Kidney epithelial cell (primary cell): ENCODE results near the gene FAM13C. TPM values are rescaled to one million over a fixed set of nuclear protein-coding genes. Genes with fewer than 3 reads are reported as not detected.
A peak's percentile ranks its signal among the peaks of the same experiment; 100 is the strongest.

Source experiments
- DNase-seq: peaks from one replicate; pipeline ENCODE4 v3.0.0-alpha.2; 2010; ENCODE audit warnings: low read depth
- H3K27me3 ChIP-seq: 2 replicates; pipeline ENCODE4 v1.6.0; 2011; ENCODE audit warnings: low read length; ENCODE audit not compliant: control insufficient read depth, insufficient read depth
- H3K36me3 ChIP-seq: 2 replicates; pipeline ENCODE4 v1.5.1; 2011; ENCODE audit warnings: low read length; ENCODE audit not compliant: control insufficient read depth, insufficient read depth
- H3K4me3 ChIP-seq: 2 replicates; pipeline ENCODE4 v1.5.1; 2011; ENCODE audit warnings: low read depth, mild to moderate bottlenecking, control low read depth, low read length
- CTCF ChIP-seq: IDR thresholded peaks from 2 replicates; pipeline ENCODE4 v1.5.1; 2011; ENCODE audit warnings: mild to moderate bottlenecking, moderate library complexity, low read length, control low read depth, inconsistent platforms; ENCODE audit not compliant: insufficient read depth, poor library complexity, severe bottlenecking
- total RNA-seq: library from RNA; depleted of rRNA; stranded (reverse); fragments of >200 nt; gene quantifications from 2 replicates; pipeline ENCODE4 v1.2.3, GENCODE V29; 2015

Gene FAM13C
- total RNA-seq, 1 donor from 2014 or later = 0.21 TPM

GRCh38 chr10:59373071-59373470 lies 10.7 kb upstream of the FAM13C start:
- Histone ChIP-seq H3K27me3 (no peaks in the 10 kb centered on the region), H3K36me3 (no peaks in the 10 kb centered on the region), H3K4me3 (no peak overlapping the region)
- TF ChIP-seq CTCF = no peak
- DNase-seq = no peak

- no peak for TF ChIP-seq CTCF
- H3K4me3 ChIP-seq = no peak overlapping the region
- no peaks in the 10 kb centered on the region for H3K27me3 ChIP-seq
- no peaks in the 10 kb centered on the region for H3K36me3 ChIP-seq
- no peak for DNase-seq
Measured at GRCh38 chr10:59372543-59372942, 10.2 kb upstream of the FAM13C start.

GRCh38 chr10:59366290-59366689 lies 3.9 kb upstream of the FAM13C start:
- H3K4me3 ChIP-seq = no peak overlapping the region
- TF ChIP-seq CTCF = no peak
- DNase-seq = no peak
- no peaks in the 10 kb centered on the region for H3K27me3 ChIP-seq
- no peaks in the 10 kb centered on the region for H3K36me3 ChIP-seq

- DNase-seq = no peak
- no peak overlapping the region for H3K4me3 ChIP-seq
- TF ChIP-seq CTCF = no peak
- H3K27me3 ChIP-seq = no peaks in the 10 kb centered on the region
- H3K36me3 ChIP-seq = no peaks in the 10 kb centered on the region
Measured at GRCh38 chr10:59363446-59363958, 1.2 kb upstream of the FAM13C start.

- no peak for TF ChIP-seq CTCF
- Histone ChIP-seq H3K36me3 (no peaks in the 10 kb centered on the region), H3K4me3 (peak overlapping the region; percentile 44), H3K27me3 (no peaks in the 10 kb centered on the region)
- DNase-seq = no peak
Measured at GRCh38 chr10:59362959-59363381, 621 bp upstream of the FAM13C start.

GRCh38 chr10:59361663-59362143 lies 646 bp downstream of the FAM13C start:
- H3K27me3 ChIP-seq = no peaks in the 10 kb centered on the region
- no peaks in the 10 kb centered on the region for H3K36me3 ChIP-seq
- DNase-seq = no peak
- no peak for TF ChIP-seq CTCF
- peak overlapping the region; percentile 44 for H3K4me3 ChIP-seq
